Hepatocyte (in vitro differentiated cells): ENCODE results near the gene NAA20. TPM values are rescaled to one million over a fixed set of nuclear protein-coding genes. Genes with fewer than 3 reads are reported as not detected.
"Not testable (repeated sequence)": the region's sequence is repeated elsewhere in the genome, so short reads cannot be mapped to it uniquely, and the experiment has no call there.

Experiments used
- DNase-seq: peaks from one replicate; pipeline ENCODE4 v3.0.0-alpha.2; 2016; ENCODE audit warnings: low spot score
- H2AFZ ChIP-seq: fragments of 200-600 bp; sonication (generic); 2 replicates; pipeline ENCODE4 v1.6.0; 2016; ENCODE audit warnings: antibody characterized with exemption, mild to moderate bottlenecking
- H3K27ac ChIP-seq: fragments of 200-600 bp; sonication (generic); 2 replicates; pipeline ENCODE4 v1.5.1; 2016; ENCODE audit warnings: mild to moderate bottlenecking
- H3K27me3 ChIP-seq: fragments of 200-600 bp; sonication (generic); 2 replicates; pipeline ENCODE4 v1.6.1; 2016
- H3K36me3 ChIP-seq: fragments of 200-600 bp; sonication (generic); replicated peaks from 2 replicates; pipeline ENCODE4 v1.5.1; 2016; ENCODE audit warnings: low read depth; ENCODE audit not compliant: insufficient read depth
- H3K4me1 ChIP-seq: fragments of 200-600 bp; sonication (generic); 2 replicates; pipeline ENCODE4 v1.5.1; 2016; ENCODE audit warnings: mild to moderate bottlenecking, moderate library complexity; ENCODE audit not compliant: insufficient read depth
- H3K4me2 ChIP-seq: fragments of 200-600 bp; sonication (generic); 2 replicates; pipeline ENCODE4 v1.6.0; 2016
- H3K4me3 ChIP-seq: fragments of 200-600 bp; sonication (generic); 2 replicates; pipeline ENCODE4 v1.5.1; 2016; ENCODE audit warnings: mild to moderate bottlenecking
- H3K79me2 ChIP-seq: fragments of 200-600 bp; sonication (generic); 2 replicates; pipeline ENCODE4 v1.6.0; 2017; ENCODE audit warnings: mild to moderate bottlenecking
- H3K9me2 ChIP-seq: fragments of 200-600 bp; sonication (generic); replicated peaks from 2 replicates; pipeline ENCODE4 v1.6.0; 2017; ENCODE audit warnings: mild to moderate bottlenecking; ENCODE audit not compliant: insufficient read depth
- H3K9me3 ChIP-seq: fragments of 200-600 bp; sonication (generic); 2 replicates; pipeline ENCODE4 v1.5.1; 2016; ENCODE audit warnings: low read depth, mild to moderate bottlenecking
- H4K20me1 ChIP-seq: fragments of 200-600 bp; sonication (generic); 2 replicates; pipeline ENCODE4 v1.6.0; 2016; ENCODE audit warnings: mild to moderate bottlenecking; ENCODE audit not compliant: insufficient read depth, poor library complexity, severe bottlenecking
- EZH2 ChIP-seq: fragments of 200-600 bp; sonication (generic); IDR thresholded peaks from 2 replicates; pipeline ENCODE4 v1.6.1; 2016; ENCODE audit warnings: antibody characterized with exemption, mild to moderate bottlenecking, borderline replicate concordance
- EZH2phosphoT487 ChIP-seq: fragments of 200-600 bp; sonication (generic); IDR thresholded peaks from one replicate; pipeline ENCODE4 v1.6.1; 2018; ENCODE audit warnings: antibody characterized with exemption, mild to moderate bottlenecking, low read depth, moderate library complexity; ENCODE audit not compliant: unreplicated experiment, severe bottlenecking
- WGBS: methylation state at CpG from one replicate; pipeline ENCODE4 v1.1.6; 2016; ENCODE audit warnings: low lambda C conversion rate; ENCODE audit errors: missing lambda C conversion rate; 5-methylcytosine and 5-hydroxymethylcytosine counted together
- polyA plus RNA-seq: library from polyadenylated mRNA; unstranded; fragments of >200 nt; fragmentation: Nextera tagmentation; extraction: Ambion mirVana; gene quantifications from 2 replicates; pipeline ENCODE4 v1.2.1, GENCODE V29; 2016
- total RNA-seq: library from RNA; depleted of rRNA; stranded (reverse); fragments of >200 nt; gene quantifications from 2 replicates; pipeline ENCODE4 v1.2.3, GENCODE V29; 2014
- TF ChIP-seq, protein P1 (sequence below): fragments of 200-600 bp; sonication (generic); IDR thresholded peaks from 2 replicates; pipeline ENCODE4 v1.5.1; 2016; ENCODE audit warnings: antibody characterized with exemption, mild to moderate bottlenecking; ENCODE audit not compliant: poor library complexity

The NAA20 gene
- total and polyA plus RNA-seq, 2 experiments from 2014 or later = 66.1 to 126 TPM

DNA sequence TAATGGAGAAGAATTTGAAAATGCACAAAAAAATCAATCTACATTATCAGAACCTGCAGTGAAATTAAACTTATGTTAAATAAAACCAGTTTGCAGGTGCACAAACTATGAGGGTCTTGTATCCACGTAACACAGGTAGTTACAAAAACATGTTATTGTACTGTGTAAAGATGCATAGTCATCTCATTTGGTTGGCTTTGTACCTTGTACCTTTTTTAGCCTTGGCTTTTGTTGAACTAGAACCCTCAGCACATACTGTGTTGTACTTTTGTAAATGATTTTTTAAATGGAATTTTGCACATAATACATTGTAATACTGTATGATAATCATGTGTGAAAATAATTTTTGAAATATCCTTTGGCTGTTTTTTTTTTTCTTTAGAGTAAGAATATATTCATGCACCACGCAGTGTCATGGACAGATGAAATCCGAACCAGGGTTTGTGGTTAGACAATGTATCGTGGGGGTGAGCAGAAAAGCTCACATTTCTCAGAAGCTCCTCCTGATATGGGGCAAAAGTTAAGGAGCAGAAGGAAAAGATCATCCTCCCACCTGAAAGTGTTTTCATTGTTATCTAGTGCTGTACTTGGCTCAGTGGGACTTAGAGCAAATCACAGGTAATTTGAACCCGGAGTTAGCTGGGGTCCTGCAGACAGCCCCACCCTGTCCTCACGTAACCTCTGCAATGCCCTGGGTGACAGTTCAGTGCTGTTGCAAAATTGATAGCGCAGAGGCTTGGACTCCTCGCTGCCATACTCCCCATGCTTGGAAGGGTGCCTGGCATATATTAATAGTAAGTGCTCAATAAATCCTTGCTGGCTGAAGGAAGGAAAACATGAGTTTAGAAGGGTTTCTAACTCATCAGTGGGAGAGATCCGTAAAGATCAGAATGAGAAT lies 14.8 kb upstream of the NAA20 start:
- no peak overlapping the region for H3K27ac ChIP-seq
- H3K9me2 ChIP-seq = no peaks in the 10 kb centered on the region
- H3K9me3 ChIP-seq = no peaks in the 10 kb centered on the region
- no peak for DNase-seq
- no peak overlapping the region for H2AFZ ChIP-seq
- H4K20me1 ChIP-seq = no peaks in the 10 kb centered on the region
- H3K4me3 ChIP-seq = no peak overlapping the region
- TF ChIP-seq EZH2 = no peak
- no peak for TF ChIP-seq EZH2phosphoT487
- TF ChIP-seq, protein P1, sequence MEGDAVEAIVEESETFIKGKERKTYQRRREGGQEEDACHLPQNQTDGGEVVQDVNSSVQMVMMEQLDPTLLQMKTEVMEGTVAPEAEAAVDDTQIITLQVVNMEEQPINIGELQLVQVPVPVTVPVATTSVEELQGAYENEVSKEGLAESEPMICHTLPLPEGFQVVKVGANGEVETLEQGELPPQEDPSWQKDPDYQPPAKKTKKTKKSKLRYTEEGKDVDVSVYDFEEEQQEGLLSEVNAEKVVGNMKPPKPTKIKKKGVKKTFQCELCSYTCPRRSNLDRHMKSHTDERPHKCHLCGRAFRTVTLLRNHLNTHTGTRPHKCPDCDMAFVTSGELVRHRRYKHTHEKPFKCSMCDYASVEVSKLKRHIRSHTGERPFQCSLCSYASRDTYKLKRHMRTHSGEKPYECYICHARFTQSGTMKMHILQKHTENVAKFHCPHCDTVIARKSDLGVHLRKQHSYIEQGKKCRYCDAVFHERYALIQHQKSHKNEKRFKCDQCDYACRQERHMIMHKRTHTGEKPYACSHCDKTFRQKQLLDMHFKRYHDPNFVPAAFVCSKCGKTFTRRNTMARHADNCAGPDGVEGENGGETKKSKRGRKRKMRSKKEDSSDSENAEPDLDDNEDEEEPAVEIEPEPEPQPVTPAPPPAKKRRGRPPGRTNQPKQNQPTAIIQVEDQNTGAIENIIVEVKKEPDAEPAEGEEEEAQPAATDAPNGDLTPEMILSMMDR = no peak
- no peaks in the 10 kb centered on the region for H3K36me3 ChIP-seq
- H3K79me2 ChIP-seq = no peaks in the 10 kb centered on the region
- WGBS = 77% methylated on average over 9 of the region's 9 CpGs
- no peak overlapping the region for H3K4me2 ChIP-seq
- H3K27me3 ChIP-seq = no peaks in the 10 kb centered on the region
- H3K4me1 ChIP-seq = peaks cover 19% of the 10 kb centered on the region

DNA sequence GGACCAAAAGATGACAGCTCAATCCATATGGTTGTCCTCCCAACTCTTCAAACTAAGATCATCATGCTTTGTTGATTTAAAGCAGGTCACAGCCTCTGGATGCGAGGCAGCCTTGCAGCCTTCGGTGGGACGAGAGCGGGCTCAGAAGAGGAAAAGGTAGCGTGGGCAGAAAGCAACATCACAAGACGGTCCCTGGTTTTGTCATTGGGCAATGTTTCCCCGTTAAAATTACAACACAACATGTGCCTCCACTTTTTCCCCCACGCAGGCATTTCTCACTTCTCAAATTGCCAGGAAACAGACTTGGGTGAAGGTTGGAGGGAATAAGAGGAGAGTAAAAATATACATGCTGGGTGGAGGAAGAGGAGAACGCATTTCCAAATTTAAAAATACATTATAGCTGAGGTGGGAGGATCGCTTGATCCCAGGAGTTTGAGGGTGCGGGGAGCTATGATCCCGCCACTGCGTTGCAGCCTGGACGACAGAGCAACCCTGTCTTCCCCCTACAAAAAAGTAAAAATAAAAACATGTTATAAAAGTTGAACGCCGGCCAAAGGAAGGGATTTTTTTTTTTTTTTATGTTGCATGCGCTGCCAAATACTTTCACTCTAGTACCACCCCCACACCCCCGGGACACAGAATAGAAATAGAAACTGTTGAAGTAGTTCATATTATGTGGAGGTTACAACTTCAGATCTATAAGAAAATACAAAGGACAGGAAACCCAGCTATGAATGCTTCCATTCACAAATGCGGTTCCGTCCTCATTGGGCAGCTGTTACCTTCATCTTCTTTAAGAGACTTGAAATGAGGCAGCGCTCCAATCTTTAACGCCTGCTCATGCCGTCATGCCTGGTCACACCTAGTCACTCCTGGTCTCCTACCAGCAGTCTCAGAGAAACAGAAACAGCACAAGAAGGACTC lies 13.9 kb upstream of the NAA20 start:
- H3K4me1 ChIP-seq = peaks cover 19% of the 10 kb centered on the region
- no peaks in the 10 kb centered on the region for H3K9me3 ChIP-seq
- H3K4me3 ChIP-seq = no peak overlapping the region
- 79% methylated on average over 23 of the region's 23 CpGs for WGBS
- no peak for DNase-seq
- no peaks in the 10 kb centered on the region for H3K79me2 ChIP-seq
- H2AFZ ChIP-seq = no peak overlapping the region
- H3K27me3 ChIP-seq = no peaks in the 10 kb centered on the region
- TF ChIP-seq, protein P1 = no peak
- TF ChIP-seq EZH2 = no peak
- no peak for TF ChIP-seq EZH2phosphoT487
- H3K9me2 ChIP-seq = no peaks in the 10 kb centered on the region
- no peaks in the 10 kb centered on the region for H4K20me1 ChIP-seq
- peak overlapping the region; percentile 10 for H3K4me2 ChIP-seq
- H3K36me3 ChIP-seq = no peaks in the 10 kb centered on the region
- peak overlapping the region; percentile 8 for H3K27ac ChIP-seq

DNA sequence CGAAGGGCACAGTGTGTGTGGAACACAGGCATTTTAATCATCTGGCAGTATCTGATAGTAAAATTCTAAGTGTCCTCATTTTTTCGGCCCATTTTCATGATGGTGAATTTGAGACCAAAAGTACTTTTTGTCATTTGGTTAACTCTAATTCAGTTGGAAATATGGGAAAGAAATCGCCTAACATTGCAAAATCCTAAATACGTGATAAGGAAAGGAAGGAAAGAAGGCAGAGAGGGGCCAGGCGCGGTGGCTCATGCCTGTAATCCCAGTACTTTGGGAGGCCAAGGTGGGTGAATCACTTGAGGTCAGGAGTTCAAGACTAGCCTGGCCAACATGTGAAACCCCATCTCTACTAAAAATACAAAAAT lies 13.2 kb upstream of the NAA20 start:
- Histone ChIP-seq H3K4me2 (peak overlapping the region; percentile 10), H3K27ac (peak overlapping the region; percentile 8), H3K4me1 (peaks cover 19% of the 10 kb centered on the region)
- not testable (repeated sequence) for H3K9me2 ChIP-seq, H3K9me3 ChIP-seq, DNase-seq, H3K27me3 ChIP-seq, H2AFZ ChIP-seq, H3K36me3 ChIP-seq, H4K20me1 ChIP-seq, H3K79me2 ChIP-seq, H3K4me3 ChIP-seq
- 87% methylated on average over 6 of the region's 6 CpGs for WGBS

DNA sequence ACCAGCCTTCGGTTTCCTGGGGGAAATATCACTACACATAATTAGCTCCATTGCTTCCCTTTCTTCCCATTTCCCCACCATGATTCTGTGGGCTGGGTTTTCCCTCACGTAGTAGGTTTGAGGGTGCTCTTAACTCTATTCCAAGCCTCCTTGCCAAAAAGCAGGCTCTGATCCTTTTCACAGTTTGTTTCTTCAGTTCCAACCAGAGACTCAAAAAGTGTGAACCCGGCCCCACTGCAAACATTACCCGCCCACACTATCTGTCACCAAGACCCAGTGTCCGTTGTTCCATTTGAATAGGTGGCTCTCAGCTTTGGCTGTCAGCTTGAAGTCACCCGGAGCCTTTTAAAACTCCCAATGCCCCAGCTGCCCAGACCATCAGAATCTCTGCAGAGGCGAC lies 11.8 kb upstream of the NAA20 start:
- Histone ChIP-seq H3K27ac (no peak overlapping the region), H3K9me2 (no peaks in the 10 kb centered on the region), H3K4me3 (no peak overlapping the region), H3K27me3 (no peaks in the 10 kb centered on the region), H3K9me3 (no peaks in the 10 kb centered on the region), H2AFZ (no peak overlapping the region), H3K36me3 (no peaks in the 10 kb centered on the region), H3K4me1 (peaks cover 26% of the 10 kb centered on the region), H3K4me2 (no peak overlapping the region), H4K20me1 (no peaks in the 10 kb centered on the region), H3K79me2 (no peaks in the 10 kb centered on the region)
- TF ChIP-seq, protein P1 = no peak
- TF ChIP-seq EZH2 (no peak), EZH2phosphoT487 (no peak)
- 67% methylated on average over 7 of the region's 7 CpGs for WGBS
- no peak for DNase-seq
